ENCODE data around the gene WDFY2. TPM values are rescaled to one million over a fixed set of nuclear protein-coding genes. Genes with fewer than 3 reads are reported as not detected.

The WDFY2 gene, protein sequence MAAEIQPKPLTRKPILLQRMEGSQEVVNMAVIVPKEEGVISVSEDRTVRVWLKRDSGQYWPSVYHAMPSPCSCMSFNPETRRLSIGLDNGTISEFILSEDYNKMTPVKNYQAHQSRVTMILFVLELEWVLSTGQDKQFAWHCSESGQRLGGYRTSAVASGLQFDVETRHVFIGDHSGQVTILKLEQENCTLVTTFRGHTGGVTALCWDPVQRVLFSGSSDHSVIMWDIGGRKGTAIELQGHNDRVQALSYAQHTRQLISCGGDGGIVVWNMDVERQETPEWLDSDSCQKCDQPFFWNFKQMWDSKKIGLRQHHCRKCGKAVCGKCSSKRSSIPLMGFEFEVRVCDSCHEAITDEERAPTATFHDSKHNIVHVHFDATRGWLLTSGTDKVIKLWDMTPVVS
- 14.2 and 16.2 TPM in 2 replicates for total RNA-seq

DNA sequence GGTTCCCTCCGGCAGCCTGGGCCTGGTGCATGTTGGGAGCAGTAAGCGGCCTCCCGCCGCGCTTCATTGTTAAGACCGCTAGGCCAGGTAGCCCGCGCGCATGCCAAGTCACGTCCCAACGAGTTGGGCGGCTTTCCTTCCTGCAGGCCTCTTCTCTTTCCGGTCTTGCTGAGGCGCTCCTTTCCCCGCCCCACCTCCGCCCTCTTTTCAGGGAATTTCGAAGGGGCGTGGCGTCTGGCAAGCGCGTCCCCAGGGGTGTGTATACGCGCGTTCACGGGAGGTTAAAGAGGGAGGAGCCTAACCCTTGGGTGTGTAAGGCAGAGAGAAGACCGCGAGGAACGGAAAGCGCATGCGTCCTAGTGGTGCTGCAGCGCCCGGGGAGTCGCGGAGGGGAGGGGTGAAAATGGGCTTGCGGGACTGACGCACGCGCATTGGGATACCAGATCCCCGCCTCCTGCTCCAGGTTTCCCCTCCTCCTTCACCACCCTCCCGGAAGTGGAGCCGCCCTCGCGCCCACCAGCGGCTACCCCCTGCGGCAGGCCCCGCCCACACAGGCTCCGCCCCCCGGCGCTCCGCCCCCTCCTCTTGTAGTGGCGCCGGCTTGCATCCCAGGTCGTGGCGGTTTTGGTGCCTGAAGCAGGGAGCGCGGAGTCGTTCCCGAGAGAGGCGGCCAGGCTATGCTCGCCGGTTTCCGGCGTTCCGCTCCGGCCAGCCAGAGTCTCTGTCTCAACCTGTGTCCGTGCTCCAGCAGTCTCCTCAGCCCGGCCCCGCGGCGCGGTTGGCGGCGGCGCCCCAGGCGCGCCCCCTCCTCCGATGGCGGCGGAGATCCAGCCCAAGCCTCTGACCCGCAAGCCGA is at the start of gene WDFY2:
TSS of gene WDFY2 (plus strand) at position 588 of the 856 bp plus-strand sequence. CDS start at position 814, 226 bp downstream.

DNA sequence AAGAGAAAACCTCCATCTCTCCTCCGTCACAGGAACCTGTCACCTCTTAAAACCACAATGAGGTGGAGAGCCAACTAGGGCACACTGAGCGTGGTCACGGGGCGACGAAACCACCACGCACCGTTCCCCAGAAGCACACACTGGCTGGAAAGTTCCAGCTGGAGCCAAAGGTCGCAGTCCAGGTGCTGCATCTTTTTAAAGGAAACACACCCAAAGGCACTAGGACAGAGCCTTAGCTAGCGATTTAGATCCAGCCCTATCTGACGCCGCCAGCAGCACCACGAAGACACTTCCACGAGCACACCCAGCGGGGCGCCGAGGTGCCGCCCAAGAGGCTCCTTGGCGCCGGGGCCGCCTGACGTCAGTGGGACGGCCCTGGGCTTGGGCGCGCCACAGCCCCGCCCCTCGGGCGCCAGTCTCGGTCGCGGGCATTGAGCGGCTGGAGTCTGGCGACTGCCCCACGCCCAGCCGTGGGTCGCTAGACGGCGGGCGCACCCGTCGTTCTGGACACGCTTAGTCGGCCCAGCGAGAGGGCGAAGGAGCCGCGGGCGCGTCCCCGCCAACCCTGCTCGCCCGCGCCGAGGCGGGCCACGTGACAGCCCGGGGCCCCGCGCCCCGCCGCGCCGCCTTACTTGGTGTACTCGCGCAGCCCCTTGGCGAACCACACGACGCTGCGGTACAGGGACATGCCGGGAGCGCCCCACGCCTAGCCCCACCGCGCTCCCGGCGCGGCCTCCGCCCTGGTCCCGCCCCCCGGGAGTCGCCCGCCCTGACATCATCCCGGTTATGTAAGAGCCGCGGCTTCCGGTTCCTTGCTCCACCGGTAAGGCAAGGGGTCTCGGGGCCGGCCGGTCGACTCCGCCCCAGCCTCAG is 219.4 kb downstream of the WDFY2 start, which contains the start of gene DHRS12:
TSS of gene DHRS12 (minus strand) at position 742 of the 873 bp plus-strand sequence. CDS start 4,504 bp downstream, outside the sequence.

Other genes with a start within 250 kb of the WDFY2 start
- gene SERPINE3, start 244.8 kb upstream of the WDFY2 start, total RNA-seq, result not detected in 2 replicates
- 64.5 and 81.9 TPM in 2 replicates for gene INTS6, start 131.4 kb upstream of the WDFY2 start, total RNA-seq
- 3.5 and 6.1 TPM in 2 replicates for gene DHRS12, start 219.7 kb downstream of the WDFY2 start, total RNA-seq

Measured in smooth muscle cell of the pulmonary artery (primary cell).